ENCODE data around the gene ZNF280C.

Gene ZNF280C

DNA sequence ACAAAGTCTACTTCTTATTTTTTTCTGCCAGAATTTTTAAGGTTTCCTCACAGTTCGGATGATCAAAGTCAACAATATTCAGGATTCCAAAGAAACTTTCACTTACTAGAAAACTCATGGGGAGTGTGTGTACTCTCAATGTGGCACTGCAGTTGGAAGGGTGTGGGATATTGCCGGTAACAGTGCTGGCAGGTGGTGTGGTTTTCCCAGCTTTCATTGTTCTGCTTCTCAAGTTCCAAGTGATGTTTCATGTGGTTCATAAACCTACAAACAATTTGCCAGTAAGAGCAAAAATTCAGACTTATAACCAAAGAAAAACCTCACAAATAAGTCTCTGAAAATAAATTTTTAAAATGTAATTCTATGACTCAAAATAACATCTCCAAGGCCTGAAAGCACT lies 39.8 kb downstream of the ZNF280C start:
- TF ChIP-seq CTCF (IDR thresholded peaks at IDR 0.05; ENCODE audit: low read length, missing control alignments): no peak

GRCh38 chrX:130224810-130225209 lies 43.9 kb downstream of the ZNF280C start:
- H3K4me3 ChIP-seq (replicated peaks; ENCODE audit: low read depth, low read length): no peak overlapping the region
- peak; percentile 60 for DNase-seq (ENCODE audit: low read depth)
- no peak for TF ChIP-seq CTCF (IDR thresholded peaks at IDR 0.05; ENCODE audit: low read length, missing control alignments)

More for the DNA sequence above, 39.8 kb downstream of the ZNF280C start:
- no peak for DNase-seq (ENCODE audit: low read depth)
- H3K4me3 ChIP-seq (replicated peaks; ENCODE audit: low read depth, low read length): no peak overlapping the region

DNA sequence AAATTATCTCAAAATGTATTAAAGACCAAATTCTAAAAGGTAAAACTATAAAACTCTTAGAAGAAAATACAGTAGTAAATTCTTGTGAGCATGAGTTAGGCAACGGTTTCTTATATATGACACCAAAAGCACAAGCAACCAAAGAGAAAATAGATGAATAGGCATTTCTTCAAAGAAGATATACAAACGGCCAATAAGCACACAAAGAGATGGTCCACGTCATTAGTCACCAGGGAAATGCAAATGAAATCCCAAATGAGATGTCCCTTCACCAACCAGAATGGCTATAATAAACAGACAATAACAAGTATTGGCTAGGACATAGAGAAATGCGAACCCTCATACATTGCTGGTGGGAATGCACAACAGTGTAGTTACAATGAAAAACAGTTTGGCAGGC lies 52.4 kb downstream of the ZNF280C start:
- H3K4me3 ChIP-seq (replicated peaks; ENCODE audit: low read depth, low read length): no peak overlapping the region
- peak; percentile 10 for DNase-seq (ENCODE audit: low read depth)
- TF ChIP-seq CTCF (IDR thresholded peaks at IDR 0.05; ENCODE audit: low read length, missing control alignments): no peak

- H3K4me3 ChIP-seq (replicated peaks; ENCODE audit: low read depth, low read length): no peak overlapping the region
- no peak for TF ChIP-seq CTCF (IDR thresholded peaks at IDR 0.05; ENCODE audit: low read length, missing control alignments)
- no peak for DNase-seq (ENCODE audit: low read depth)
Observed at GRCh38 chrX:130213376-130213775, 55.3 kb downstream of the ZNF280C start.

DNA sequence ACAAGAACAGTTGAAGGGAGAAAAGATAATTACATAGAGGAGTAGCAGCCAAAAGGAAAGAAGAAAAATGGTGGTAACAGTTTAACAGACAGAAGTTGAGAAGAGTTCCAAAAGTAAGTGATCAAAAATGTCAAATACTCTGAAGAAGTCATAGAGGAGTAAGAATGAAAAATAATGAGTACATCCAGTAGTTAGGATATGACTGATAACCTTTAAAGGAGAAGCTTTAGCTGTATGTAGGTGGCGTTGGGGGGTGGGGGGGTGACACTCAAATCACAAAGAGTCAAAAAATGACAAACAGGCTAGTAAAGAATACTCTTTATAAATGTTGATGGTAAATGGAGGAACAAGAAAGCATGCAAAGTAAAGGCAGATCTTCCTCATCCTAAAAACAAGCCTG lies 56.3 kb downstream of the ZNF280C start:
- DNase-seq (ENCODE audit: low read depth): no peak
- TF ChIP-seq CTCF (IDR thresholded peaks at IDR 0.05; ENCODE audit: low read length, missing control alignments): no peak
- H3K4me3 ChIP-seq (replicated peaks; ENCODE audit: low read depth, low read length): no peak overlapping the region

GRCh38 chrX:130211415-130212186 lies 57.1 kb downstream of the ZNF280C start:
- no peak overlapping the region for H3K4me3 ChIP-seq (replicated peaks; ENCODE audit: low read depth, low read length)
- TF ChIP-seq CTCF (IDR thresholded peaks at IDR 0.05; ENCODE audit: low read length, missing control alignments): no peak

GRCh38 chrX:130204647-130205046 lies 64.1 kb downstream of the ZNF280C start:
- TF ChIP-seq CTCF (IDR thresholded peaks at IDR 0.05; ENCODE audit: low read length, missing control alignments): no peak
- H3K4me3 ChIP-seq (replicated peaks; ENCODE audit: low read depth, low read length): no peak overlapping the region
- DNase-seq (ENCODE audit: low read depth): no peak

More at GRCh38 chrX:130211415-130212186, 57.1 kb downstream of the ZNF280C start:
- no peak for DNase-seq (ENCODE audit: low read depth)

Data from fibroblast of pulmonary artery (primary cell).